H9 (cell line): ENCODE results near the gene FIGNL2. TPM values are rescaled to one million over a fixed set of nuclear protein-coding genes. Genes with fewer than 3 reads are reported as not detected.
A peak's percentile ranks its signal among the peaks of the same experiment; 100 is the strongest.

Experiments used
- DNase-seq: peaks from one replicate; pipeline ENCODE4 v3.0.0-alpha.2; 2017
- H2AFZ ChIP-seq: one replicate; pipeline ENCODE4 v1.6.1; 2013; ENCODE audit warnings: mild to moderate bottlenecking, low read length, control low read depth, moderate library complexity
- H2AK5ac ChIP-seq: 2 replicates; pipeline ENCODE4 v1.6.1; 2013; ENCODE audit warnings: low read length, control low read depth, mixed read lengths; ENCODE audit not compliant: insufficient read length
- H2BK120ac ChIP-seq: one replicate; pipeline ENCODE4 v1.6.1; 2013; ENCODE audit warnings: low read depth, mild to moderate bottlenecking, low read length, control low read depth, inconsistent platforms; ENCODE audit not compliant: poor library complexity, severe bottlenecking
- H2BK12ac ChIP-seq: 2 replicates; pipeline ENCODE4 v1.6.1; 2013; ENCODE audit warnings: low read length, control low read depth, mixed read lengths, low read depth; ENCODE audit not compliant: insufficient read length
- H2BK15ac ChIP-seq: 2 replicates; pipeline ENCODE4 v1.6.1; 2013; ENCODE audit warnings: low read depth, low read length, control low read depth
- H2BK20ac ChIP-seq: one replicate; pipeline ENCODE4 v1.6.1; 2013; ENCODE audit warnings: low read depth, mild to moderate bottlenecking, low read length, control low read depth, inconsistent platforms; ENCODE audit not compliant: poor library complexity, severe bottlenecking
- H2BK5ac ChIP-seq: 2 replicates; pipeline ENCODE4 v1.6.1; 2013; ENCODE audit warnings: low read length, control low read depth, mixed read lengths; ENCODE audit not compliant: insufficient read length
- H3K14ac ChIP-seq: 2 replicates; pipeline ENCODE4 v1.6.1; 2013; ENCODE audit warnings: low read length, control low read depth; ENCODE audit not compliant: insufficient read depth
- H3K18ac ChIP-seq: 2 replicates; pipeline ENCODE4 v1.6.1; 2013; ENCODE audit warnings: low read depth, mild to moderate bottlenecking, mixed read lengths, low read length, control low read depth; ENCODE audit not compliant: insufficient read length
- H3K23ac ChIP-seq: 2 replicates; pipeline ENCODE4 v1.6.1; 2013; ENCODE audit warnings: low read length, control low read depth, mixed read lengths, low read depth; ENCODE audit not compliant: insufficient read length
- H3K23me2 ChIP-seq: 2 replicates; pipeline ENCODE4 v1.6.1; 2013; ENCODE audit warnings: low read depth, mild to moderate bottlenecking, mixed read lengths, low read length, control low read depth; ENCODE audit not compliant: insufficient read length, poor library complexity, severe bottlenecking
- H3K27ac ChIP-seq: 2 replicates; pipeline ENCODE4 v1.5.1; 2013; ENCODE audit warnings: low read length, control low read depth, mixed read lengths, low read depth; ENCODE audit not compliant: insufficient read length
- H3K27me3 ChIP-seq: 2 replicates; pipeline ENCODE4 v1.6.1; 2013; ENCODE audit warnings: low read length, control low read depth, inconsistent platforms; ENCODE audit not compliant: insufficient read depth
- H3K4ac ChIP-seq: 2 replicates; pipeline ENCODE4 v1.6.1; 2013; ENCODE audit warnings: low read depth, mild to moderate bottlenecking, control low read depth, inconsistent platforms, low read length, moderate library complexity
- H3K4me1 ChIP-seq: 2 replicates; pipeline ENCODE4 v1.6.1; 2013; ENCODE audit warnings: low read length, control low read depth, inconsistent platforms; ENCODE audit not compliant: insufficient read depth
- H3K4me2 ChIP-seq: 2 replicates; pipeline ENCODE4 v1.6.1; 2013; ENCODE audit warnings: low read length, control low read depth, mixed read lengths; ENCODE audit not compliant: insufficient read length, insufficient read depth
- H3K56ac ChIP-seq: 2 replicates; pipeline ENCODE4 v1.6.1; 2013; ENCODE audit warnings: low read depth, mild to moderate bottlenecking, mixed read lengths, low read length, control low read depth; ENCODE audit not compliant: insufficient read length
- H3K79me1 ChIP-seq: 2 replicates; pipeline ENCODE4 v1.6.1; 2013; ENCODE audit warnings: low read depth, mild to moderate bottlenecking, moderate library complexity, low read length, control low read depth, inconsistent platforms; ENCODE audit not compliant: insufficient read depth, poor library complexity, severe bottlenecking
- H3K79me2 ChIP-seq: 2 replicates; pipeline ENCODE4 v1.6.1; 2013; ENCODE audit warnings: low read length, control low read depth, inconsistent platforms; ENCODE audit not compliant: insufficient read depth
- H3K9ac ChIP-seq: 2 replicates; pipeline ENCODE4 v1.6.1; 2013; ENCODE audit warnings: low read length, control low read depth, mixed read lengths; ENCODE audit not compliant: insufficient read length; ENCODE audit errors: extremely low read depth
- H3K9me3 ChIP-seq: one replicate; pipeline ENCODE4 v1.6.1; 2013; ENCODE audit warnings: low read depth, low read length, inconsistent platforms; ENCODE audit not compliant: control insufficient read depth
- H3T11ph ChIP-seq: one replicate; pipeline ENCODE4 v1.6.1; 2013; ENCODE audit warnings: mild to moderate bottlenecking, low read length, control low read depth, inconsistent platforms
- H4K20me1 ChIP-seq: one replicate; pipeline ENCODE4 v1.6.1; 2013; ENCODE audit not compliant: control insufficient read depth, insufficient read length, insufficient read depth
- H4K5ac ChIP-seq: 2 replicates; pipeline ENCODE4 v1.6.1; 2013; ENCODE audit warnings: low read depth, mild to moderate bottlenecking, mixed read lengths, low read length, control low read depth; ENCODE audit not compliant: insufficient read length
- H4K8ac ChIP-seq: replicated peaks from 2 replicates; pipeline ENCODE4 v1.6.1; 2013; ENCODE audit warnings: low read length, control low read depth, mixed read lengths, low read depth; ENCODE audit not compliant: insufficient read length
- H4K91ac ChIP-seq: 2 replicates; pipeline ENCODE4 v1.6.1; 2013; ENCODE audit warnings: low read depth, mild to moderate bottlenecking, moderate library complexity, mixed read lengths, low read length, control low read depth; ENCODE audit not compliant: insufficient read length
- H3K27ac Mint-ChIP-seq, 3 experiments: 2 replicates in 2 of 3; 3 replicates in 1 of 3; pipeline ENCODE4 v1.8.0; 2020 to 2021; ENCODE audit warnings: mixed read lengths in 3 of 3, mild to moderate bottlenecking in 1 of 3, moderate library complexity in 1 of 3
- H3K27me3 Mint-ChIP-seq: 2 replicates; pipeline ENCODE4 v1.8.0; 2021; ENCODE audit warnings: low read depth, mild to moderate bottlenecking, moderate library complexity, mixed read lengths
- H3K36me3 Mint-ChIP-seq, 3 experiments: 2 replicates in 2 of 3; 3 replicates in 1 of 3; pipeline ENCODE4 v1.8.0; 2020 to 2021; ENCODE audit warnings: low read depth in 3 of 3, mixed read lengths in 3 of 3; ENCODE audit not compliant: insufficient read depth in 1 of 3
- H3K4me1 Mint-ChIP-seq, 2 experiments: 2 replicates each; pipeline ENCODE4 v1.8.0; 2020; ENCODE audit warnings: mixed read lengths in 2 of 2
- H3K4me3 Mint-ChIP-seq, 2 experiments: 2 replicates in 1 of 2; 3 replicates in 1 of 2; pipeline ENCODE4 v1.8.0; 2020 to 2021; ENCODE audit warnings: mild to moderate bottlenecking in 2 of 2, mixed read lengths in 2 of 2, moderate library complexity in 1 of 2
- H3K9me3 Mint-ChIP-seq, 2 experiments: 2 replicates in 1 of 2; 3 replicates in 1 of 2; pipeline ENCODE4 v1.8.0; 2020; ENCODE audit warnings: mild to moderate bottlenecking in 2 of 2, mixed read lengths in 2 of 2, moderate library complexity in 1 of 2
- WGBS: extraction: QIAGEN DNeasy Blood & Tissue Kit; methylation state at CpG from one replicate; pipeline ENCODE4 v1.1.7; 2013; ENCODE audit warnings: missing lambda C conversion rate, low lambda C conversion rate, mixed read lengths; ENCODE audit not compliant: insufficient read length; ENCODE audit errors: extremely low coverage; 5-methylcytosine and 5-hydroxymethylcytosine counted together
- total RNA-seq: library from RNA; stranded (reverse); gene quantifications from 2 replicates; pipeline ENCODE4 v1.2.1, GENCODE V29; 2021
- TF ChIP-seq, protein P1 (sequence below): fragments of 200-600 bp; sonication (generic); conservative IDR thresholded peaks from 3 replicates; pipeline ENCODE4 v1.8.0; 2021; ENCODE audit warnings: antibody characterized with exemption, mild to moderate bottlenecking

Gene FIGNL2
- total RNA-seq, 1 experiment from 2014 or later = 19.7 TPM

DNA sequence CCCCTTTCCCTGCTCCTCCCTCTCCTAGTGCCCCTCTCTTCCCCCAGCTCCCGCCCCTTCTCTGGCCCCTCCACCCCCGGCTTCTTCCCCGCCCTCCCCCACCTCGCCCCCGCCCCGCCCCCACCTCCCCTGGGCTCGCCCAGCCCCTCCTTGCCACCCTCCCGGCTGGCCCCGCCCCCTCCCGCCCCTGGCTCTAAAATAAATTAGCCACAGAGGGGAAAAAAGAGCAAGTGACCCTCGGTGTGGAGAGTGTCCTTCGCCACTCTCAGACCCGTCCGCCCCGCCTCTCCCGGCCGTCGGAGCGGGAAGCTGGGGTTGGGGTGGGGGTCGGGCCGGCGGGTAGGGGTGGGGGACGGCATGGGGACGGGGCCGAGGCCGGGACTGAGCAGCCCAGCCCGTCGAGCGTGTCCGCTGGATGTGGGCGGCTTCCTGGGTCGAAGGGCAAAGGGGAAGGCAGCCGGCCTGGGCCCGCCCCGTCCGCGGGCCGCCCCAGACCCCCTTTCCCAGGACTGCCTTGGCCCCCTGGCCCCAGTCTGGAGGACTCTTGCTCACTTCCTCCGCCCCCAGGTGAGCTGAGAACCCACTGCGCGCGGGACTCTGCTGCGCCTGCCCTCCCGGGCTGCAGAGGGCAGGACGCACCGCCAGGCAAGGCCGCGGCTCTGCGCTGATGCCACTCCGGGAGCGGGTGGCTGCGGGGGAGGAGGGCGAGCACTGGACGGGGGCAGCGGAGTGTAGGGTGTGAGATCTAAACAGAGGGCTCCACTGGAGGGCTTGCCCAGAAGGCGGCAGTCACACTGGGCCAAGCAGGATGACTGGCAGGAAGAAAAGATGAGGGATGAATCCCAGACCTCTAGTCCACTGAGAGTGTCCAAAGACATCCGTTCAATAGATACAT is 570 bp upstream of the FIGNL2 start:
- Histone ChIP-seq H2BK120ac (no peak overlapping the region), H4K8ac (no peak overlapping the region), H3K27ac (no peak overlapping the region), H3K23ac (no peak overlapping the region), H3K9me3 (no peaks in the 10 kb centered on the region), H3K14ac (0 out of 2 replicates have a peak overlapping the region, but pooled peaks have one; percentile 9), H2AFZ (no peak overlapping the region), H3K4me1 (no peaks in the 10 kb centered on the region; the same call in 1 of the 2 replicates), H2BK5ac (no peak overlapping the region), H2AK5ac (no peak overlapping the region), H4K20me1 (no peaks in the 10 kb centered on the region), H3T11ph (no peak overlapping the region), H2BK12ac (no peak overlapping the region), H3K27me3 (peaks cover 25% of the 10 kb centered on the region; the same call in 1 of the 2 replicates), H4K91ac (no peak overlapping the region), H3K9ac (no peak overlapping the region), H3K18ac (no peak overlapping the region), H2BK20ac (no peak overlapping the region), H3K56ac (no peak overlapping the region), H3K4me2 (peak overlapping the region; percentile 23), H3K4ac (no peak overlapping the region), H3K23me2 (peaks cover 20% of the 10 kb centered on the region), H3K79me2 (no peaks in the 10 kb centered on the region), H3K79me1 (no peaks in the 10 kb centered on the region), H4K5ac (no peak overlapping the region), H2BK15ac (no peak overlapping the region)
- peak; percentile 79 for DNase-seq
- WGBS = no CpG with 5 or more reads among the region's 57 CpGs
- no peaks in the 10 kb centered on the region for H3K9me3 Mint-ChIP-seq
- peak overlapping the region; percentile 57 to 76 for H3K4me3 Mint-ChIP-seq
- peaks cover 47 to 66% of the 10 kb centered on the region in 2 experiments for H3K4me1 Mint-ChIP-seq
- H3K27ac Mint-ChIP-seq = no peak overlapping the region
- peaks cover 67% of the 10 kb centered on the region for H3K27me3 Mint-ChIP-seq
- TF ChIP-seq, protein P1, sequence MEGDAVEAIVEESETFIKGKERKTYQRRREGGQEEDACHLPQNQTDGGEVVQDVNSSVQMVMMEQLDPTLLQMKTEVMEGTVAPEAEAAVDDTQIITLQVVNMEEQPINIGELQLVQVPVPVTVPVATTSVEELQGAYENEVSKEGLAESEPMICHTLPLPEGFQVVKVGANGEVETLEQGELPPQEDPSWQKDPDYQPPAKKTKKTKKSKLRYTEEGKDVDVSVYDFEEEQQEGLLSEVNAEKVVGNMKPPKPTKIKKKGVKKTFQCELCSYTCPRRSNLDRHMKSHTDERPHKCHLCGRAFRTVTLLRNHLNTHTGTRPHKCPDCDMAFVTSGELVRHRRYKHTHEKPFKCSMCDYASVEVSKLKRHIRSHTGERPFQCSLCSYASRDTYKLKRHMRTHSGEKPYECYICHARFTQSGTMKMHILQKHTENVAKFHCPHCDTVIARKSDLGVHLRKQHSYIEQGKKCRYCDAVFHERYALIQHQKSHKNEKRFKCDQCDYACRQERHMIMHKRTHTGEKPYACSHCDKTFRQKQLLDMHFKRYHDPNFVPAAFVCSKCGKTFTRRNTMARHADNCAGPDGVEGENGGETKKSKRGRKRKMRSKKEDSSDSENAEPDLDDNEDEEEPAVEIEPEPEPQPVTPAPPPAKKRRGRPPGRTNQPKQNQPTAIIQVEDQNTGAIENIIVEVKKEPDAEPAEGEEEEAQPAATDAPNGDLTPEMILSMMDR = peak; percentile 41; the same call in 2 of the 3 replicates
- H3K36me3 Mint-ChIP-seq = peaks cover 0 to 9% (median 8%) of the 10 kb centered on the region in 3 experiments; a peak in 4 of 7 replicates
